GM12864 (cell line): Measurements from ENCODE around the gene RFX4.

Experiments used
- DNase-seq: peaks from one replicate; pipeline ENCODE4 v3.0.0-alpha.2; 2011; ENCODE audit warnings: low read depth
- H3K4me3 ChIP-seq: 2 replicates; pipeline ENCODE4 v1.5.1; 2011; ENCODE audit warnings: mild to moderate bottlenecking, low read depth, low read length, control low read depth
- CTCF ChIP-seq: IDR thresholded peaks from 2 replicates; pipeline ENCODE4 v1.5.1; 2011; ENCODE audit warnings: low read depth, mild to moderate bottlenecking, moderate library complexity, low read length, control low read depth, inconsistent platforms; ENCODE audit errors: missing control alignments

Gene RFX4

GRCh38 chr12:106645465-106646330 is 62.9 kb downstream of the RFX4 start:
- no peak overlapping the region for H3K4me3 ChIP-seq
- TF ChIP-seq CTCF, result no peak
- no peak for DNase-seq

- H3K4me3 ChIP-seq, result no peak overlapping the region
- DNase-seq, result no peak
- TF ChIP-seq CTCF, result no peak
Measured at GRCh38 chr12:106646472-106646871, 63.7 kb downstream of the RFX4 start.

GRCh38 chr12:106647793-106648514 is 65.2 kb downstream of the RFX4 start:
- no peak overlapping the region for H3K4me3 ChIP-seq
- TF ChIP-seq CTCF, result no peak
- DNase-seq, result no peak

DNA sequence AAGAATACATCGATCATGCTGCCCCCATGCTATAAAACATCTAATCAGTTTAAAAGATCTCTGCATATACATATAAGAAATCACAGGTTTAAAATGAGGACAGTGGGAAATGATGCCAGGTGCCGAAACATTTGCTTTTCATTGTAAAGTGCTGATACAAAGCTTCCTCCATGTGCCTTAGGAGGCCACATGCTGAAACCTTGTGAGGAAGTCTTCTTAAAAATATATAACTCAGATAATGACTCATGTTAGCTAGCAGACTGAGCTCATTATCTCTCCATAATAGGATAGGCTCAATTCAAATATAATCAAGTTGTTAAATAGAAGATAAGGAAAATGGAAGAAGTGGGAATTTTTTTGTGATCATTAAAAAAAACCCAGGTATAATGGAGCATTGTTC is 65.9 kb downstream of the RFX4 start:
- no peak overlapping the region for H3K4me3 ChIP-seq
- DNase-seq, result no peak
- TF ChIP-seq CTCF, result no peak

DNA sequence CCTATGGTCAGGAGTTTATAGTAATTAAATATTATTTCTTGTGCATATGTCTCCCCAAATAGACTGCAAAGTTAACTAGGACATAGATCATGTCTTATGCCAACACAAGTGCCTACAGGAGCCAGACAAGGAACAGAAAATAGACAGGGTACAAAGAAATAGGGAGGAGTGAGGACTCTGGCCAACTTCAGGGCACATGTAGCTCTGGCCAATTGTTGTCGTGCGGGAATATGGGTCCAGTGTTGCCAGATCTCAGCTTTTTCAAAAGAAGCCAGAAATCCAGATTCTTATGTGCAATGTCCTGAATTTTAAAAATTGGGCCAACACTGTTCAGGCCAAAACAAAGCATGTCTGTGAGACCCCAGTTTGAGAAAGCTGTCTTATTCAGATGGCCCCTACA is 68.7 kb downstream of the RFX4 start:
- DNase-seq, result no peak
- H3K4me3 ChIP-seq, result no peak overlapping the region
- no peak for TF ChIP-seq CTCF

DNA sequence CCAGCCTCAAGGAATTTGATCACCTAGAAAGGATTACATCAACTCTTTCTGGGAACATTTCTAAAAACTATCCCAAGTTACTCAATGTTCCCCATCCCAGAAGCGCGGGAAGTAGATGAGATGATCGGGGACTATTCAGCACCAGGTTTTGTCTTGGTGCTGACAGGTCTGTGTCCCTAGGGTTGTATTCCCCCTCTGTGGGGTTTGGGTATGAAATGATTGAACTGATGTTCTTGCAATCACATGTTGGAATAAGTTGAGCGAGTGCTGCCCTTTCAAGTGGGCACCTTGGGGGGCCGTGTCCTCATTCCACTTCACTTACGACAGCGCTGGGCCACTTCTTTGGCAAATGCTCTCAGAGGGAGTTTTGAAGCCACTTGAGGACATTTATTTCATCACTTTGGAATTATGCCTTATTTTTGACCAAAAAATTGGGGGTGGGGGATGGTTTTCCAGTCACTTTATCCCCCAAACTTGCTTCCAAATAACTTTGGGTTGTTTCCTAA is 69.8 kb downstream of the RFX4 start:
- DNase-seq, result no peak
- no peak for TF ChIP-seq CTCF
- H3K4me3 ChIP-seq, result no peak overlapping the region

GRCh38 chr12:106655577-106655976 is 72.8 kb downstream of the RFX4 start:
- no peak overlapping the region for H3K4me3 ChIP-seq
- TF ChIP-seq CTCF, result no peak
- no peak for DNase-seq
